ENCODE results near the gene LASP1.

The LASP1 gene

DNA sequence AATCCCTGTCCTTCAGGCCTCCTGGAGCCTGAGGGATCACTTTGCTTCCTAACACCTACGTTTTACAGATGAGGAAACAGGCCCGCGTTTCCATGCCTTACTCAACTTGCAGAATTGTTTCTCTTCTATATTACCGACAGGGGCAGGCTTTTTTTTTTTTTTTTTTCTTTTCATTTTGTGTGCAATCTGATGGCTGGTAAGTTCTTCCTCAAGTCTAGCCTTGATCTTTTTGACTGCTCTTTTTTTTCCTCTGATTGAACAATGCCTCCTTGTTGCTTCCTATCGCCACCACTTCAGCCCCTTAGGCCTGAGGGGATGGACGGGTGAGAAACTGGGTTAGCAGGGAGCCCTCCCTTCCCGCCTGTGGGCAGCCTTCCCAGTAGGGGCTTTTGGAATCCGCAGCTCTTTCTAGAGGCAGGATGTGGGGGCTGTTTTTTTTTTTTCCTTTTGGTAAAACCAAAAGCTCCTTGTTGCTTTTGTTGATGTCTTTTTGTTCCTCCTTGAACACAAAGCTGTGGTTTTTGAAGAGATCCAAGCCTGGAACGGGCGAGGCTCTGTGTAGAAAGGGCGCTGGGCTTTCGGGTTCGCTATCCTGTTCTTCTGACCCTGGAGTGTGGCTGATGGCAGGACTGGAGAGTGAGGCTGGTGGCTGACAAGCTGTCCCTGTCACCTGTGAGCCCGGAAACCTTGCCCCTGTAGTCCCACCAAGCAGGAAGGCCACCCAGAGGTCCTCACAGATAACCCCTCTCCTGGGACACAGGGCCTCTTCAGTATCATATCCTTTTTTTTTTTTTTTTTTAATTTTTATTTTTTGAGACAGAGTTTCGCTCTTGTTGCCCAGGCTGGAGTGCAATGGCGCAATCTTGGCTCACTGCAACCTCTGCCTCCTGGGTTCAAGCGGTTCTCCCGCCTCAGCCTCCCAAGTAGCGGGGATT is 14.0 kb downstream of the LASP1 start:
- in situ Hi-C loops (cut with HindIII; ENCODE audit: low pct_ligation_motif_present, low pct_unique_long_range_greater_than_20kb, low sequenced_read_pairs) = no loop called here
- DNase-seq = no peak

GRCh38 chr17:38885044-38885727 is 15.3 kb downstream of the LASP1 start:
- in situ Hi-C loops (cut with HindIII; ENCODE audit: low pct_ligation_motif_present, low pct_unique_long_range_greater_than_20kb, low sequenced_read_pairs) = no loop called here
- no peak for DNase-seq

DNA sequence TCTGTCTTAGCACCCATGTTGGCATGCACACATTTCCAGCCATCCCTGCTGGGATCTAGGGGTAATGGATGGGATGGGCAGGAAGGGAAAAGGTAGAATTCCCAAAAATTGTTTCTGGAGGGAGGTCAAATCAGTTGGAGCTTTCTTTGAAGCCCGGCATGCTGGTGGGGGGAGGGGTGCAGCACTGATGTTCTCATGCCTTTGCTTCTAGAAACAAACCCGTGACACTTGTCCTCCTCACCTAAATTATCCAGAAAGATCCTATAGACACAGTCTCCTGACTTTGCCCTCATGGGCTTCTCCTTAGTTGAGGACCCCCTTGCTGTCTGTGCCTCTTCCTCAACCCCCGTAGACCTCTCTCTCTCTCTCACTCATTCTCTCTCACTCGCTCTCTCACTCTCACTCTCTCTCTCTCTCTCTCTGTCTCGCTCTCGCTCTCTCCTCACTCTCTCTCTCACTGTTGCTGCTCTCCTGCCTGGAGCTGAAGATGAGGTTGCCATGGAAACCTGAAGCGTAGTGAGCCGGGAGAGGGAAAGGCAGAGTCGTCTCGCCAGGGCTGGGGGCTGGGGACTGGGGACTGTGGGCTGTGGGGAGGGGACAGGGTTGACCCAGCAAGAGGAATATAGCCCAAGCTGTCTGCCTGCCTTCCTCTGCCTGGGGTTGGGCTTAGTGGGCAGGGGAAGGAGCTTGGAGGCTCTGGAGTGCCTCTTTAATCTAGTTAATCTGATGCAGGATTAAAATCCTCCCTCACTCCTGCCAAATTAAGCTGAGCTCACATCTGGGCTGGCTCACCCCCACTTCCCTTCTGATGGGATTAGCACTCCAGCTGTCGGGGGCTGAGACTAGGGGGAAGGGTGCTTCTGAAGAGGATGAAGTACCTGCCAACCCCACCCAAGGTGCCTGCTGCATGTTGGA is 16.1 kb downstream of the LASP1 start:
- in situ Hi-C loops (cut with HindIII; ENCODE audit: low pct_ligation_motif_present, low pct_unique_long_range_greater_than_20kb, low sequenced_read_pairs) = no loop called here
- no peak for DNase-seq

- no peak for DNase-seq
- in situ Hi-C loops (cut with HindIII; ENCODE audit: low pct_ligation_motif_present, low pct_unique_long_range_greater_than_20kb, low sequenced_read_pairs) = no loop called here
Measured at GRCh38 chr17:38886643-38887010, 16.8 kb downstream of the LASP1 start.

- DNase-seq = no peak
- in situ Hi-C loops (cut with HindIII; ENCODE audit: low pct_ligation_motif_present, low pct_unique_long_range_greater_than_20kb, low sequenced_read_pairs) = no loop called here
Measured at GRCh38 chr17:38888842-38889241, 19.0 kb downstream of the LASP1 start.

DNA sequence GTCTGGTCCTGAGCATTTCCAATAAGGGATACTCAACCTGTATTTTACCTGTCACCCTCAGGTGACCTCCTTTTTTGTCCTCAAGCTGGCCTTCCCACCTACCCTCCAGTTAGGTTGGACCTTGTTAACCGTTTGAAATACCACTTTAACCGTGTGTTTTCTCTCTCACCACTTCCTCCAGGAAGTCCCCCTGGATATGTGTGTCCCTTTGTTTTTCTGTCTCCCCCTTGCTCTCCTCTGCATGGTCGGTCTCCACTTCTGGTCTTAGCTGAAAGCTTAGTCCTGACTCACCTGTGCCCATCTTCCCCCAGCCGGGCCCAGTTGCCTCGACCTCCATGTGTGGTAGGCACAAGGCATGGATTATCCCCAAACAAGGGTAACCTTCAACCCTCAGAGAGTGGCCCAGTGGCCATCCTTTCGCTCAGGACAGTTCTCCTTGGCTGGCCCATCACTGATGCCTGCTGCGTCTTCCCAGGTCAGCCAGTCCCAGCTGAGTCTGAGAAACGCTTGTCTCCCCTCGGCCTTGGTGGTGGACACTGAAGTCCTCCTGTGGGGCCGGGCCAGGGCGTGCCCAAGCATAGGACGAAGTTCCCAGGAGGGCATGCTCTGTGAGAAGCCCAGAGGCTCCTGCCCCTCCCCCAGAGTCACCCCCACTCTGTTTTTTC is 20.0 kb downstream of the LASP1 start:
- in situ Hi-C loops (cut with HindIII; ENCODE audit: low pct_ligation_motif_present, low pct_unique_long_range_greater_than_20kb, low sequenced_read_pairs) = no loop called here

DNA sequence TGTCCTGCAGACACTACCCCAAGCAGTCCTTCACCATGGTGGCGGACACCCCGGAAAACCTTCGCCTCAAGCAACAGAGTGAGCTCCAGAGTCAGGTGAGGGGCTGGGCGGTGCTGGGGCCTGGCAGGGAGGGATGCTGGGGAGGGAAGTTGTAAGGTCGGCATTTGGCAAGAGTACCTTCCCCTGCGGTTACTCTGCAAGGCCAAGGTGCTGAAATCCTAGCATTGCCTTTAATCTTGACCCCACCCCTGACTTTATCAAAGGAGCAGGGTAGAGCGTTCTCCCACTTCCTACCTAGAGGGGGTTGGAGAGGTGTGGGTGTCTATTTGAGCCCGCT is 20.5 kb downstream of the LASP1 start:
- DNase-seq = no peak
- in situ Hi-C loops (cut with HindIII; ENCODE audit: low pct_ligation_motif_present, low pct_unique_long_range_greater_than_20kb, low sequenced_read_pairs) = no loop called here

More for the DNA sequence above, 20.0 kb downstream of the LASP1 start:
- DNase-seq = no peak

DNA sequence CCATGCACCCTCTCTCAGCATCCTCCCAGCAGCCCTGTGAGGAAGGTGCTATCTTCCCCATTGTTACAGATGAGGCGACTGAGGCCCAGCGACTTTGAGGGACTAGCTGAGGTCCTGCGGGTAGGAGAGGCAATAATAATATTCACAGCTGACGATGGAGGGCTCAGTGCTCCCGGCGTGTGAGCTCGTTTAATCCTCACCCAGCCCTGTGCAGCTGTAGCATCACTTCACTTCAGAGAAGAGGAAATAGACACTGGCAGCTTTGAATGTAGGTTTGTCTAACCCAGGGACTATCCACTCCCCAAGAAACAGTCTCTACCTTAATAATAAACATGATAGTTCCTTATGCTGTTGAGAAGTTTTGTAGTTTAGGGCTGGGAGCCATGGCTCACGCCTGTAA is 21.6 kb downstream of the LASP1 start:
- in situ Hi-C loops (cut with HindIII; ENCODE audit: low pct_ligation_motif_present, low pct_unique_long_range_greater_than_20kb, low sequenced_read_pairs) = no loop called here
- no peak for DNase-seq

GRCh38 chr17:38892083-38892482 is 22.2 kb downstream of the LASP1 start:
- in situ Hi-C loops (cut with HindIII; ENCODE audit: low pct_ligation_motif_present, low pct_unique_long_range_greater_than_20kb, low sequenced_read_pairs) = no loop called here
- DNase-seq = no peak

- DNase-seq = no peak
- in situ Hi-C loops (cut with HindIII; ENCODE audit: low pct_ligation_motif_present, low pct_unique_long_range_greater_than_20kb, low sequenced_read_pairs) = no loop called here
Measured at GRCh38 chr17:38892620-38893019, 22.8 kb downstream of the LASP1 start.

- DNase-seq = no peak
- in situ Hi-C loops (cut with HindIII; ENCODE audit: low pct_ligation_motif_present, low pct_unique_long_range_greater_than_20kb, low sequenced_read_pairs) = no loop called here
Measured at GRCh38 chr17:38893113-38893512, 23.3 kb downstream of the LASP1 start.

GRCh38 chr17:38893607-38894006 is 23.7 kb downstream of the LASP1 start:
- no peak for DNase-seq
- in situ Hi-C loops (cut with HindIII; ENCODE audit: low pct_ligation_motif_present, low pct_unique_long_range_greater_than_20kb, low sequenced_read_pairs) = no loop called here

- no peak for DNase-seq
- in situ Hi-C loops (cut with HindIII; ENCODE audit: low pct_ligation_motif_present, low pct_unique_long_range_greater_than_20kb, low sequenced_read_pairs) = no loop called here
Measured at GRCh38 chr17:38894276-38894675, 24.4 kb downstream of the LASP1 start.

GRCh38 chr17:38896346-38896954 is 26.6 kb downstream of the LASP1 start:
- no peak for DNase-seq
- in situ Hi-C loops (cut with HindIII; ENCODE audit: low pct_ligation_motif_present, low pct_unique_long_range_greater_than_20kb, low sequenced_read_pairs) = no loop called here

GRCh38 chr17:38897176-38897575 is 27.3 kb downstream of the LASP1 start:
- in situ Hi-C loops (cut with HindIII; ENCODE audit: low pct_ligation_motif_present, low pct_unique_long_range_greater_than_20kb, low sequenced_read_pairs) = no loop called here
- DNase-seq = no peak

GRCh38 chr17:38897671-38898290 is 27.9 kb downstream of the LASP1 start:
- in situ Hi-C loops (cut with HindIII; ENCODE audit: low pct_ligation_motif_present, low pct_unique_long_range_greater_than_20kb, low sequenced_read_pairs) = no loop called here

GRCh38 chr17:38898291-38898679 is 28.4 kb downstream of the LASP1 start:
- no peak for DNase-seq
- in situ Hi-C loops (cut with HindIII; ENCODE audit: low pct_ligation_motif_present, low pct_unique_long_range_greater_than_20kb, low sequenced_read_pairs) = no loop called here

More at GRCh38 chr17:38897671-38898290, 27.9 kb downstream of the LASP1 start:
- DNase-seq = no peak
